Osteocyte (in vitro differentiated cells): Measurements from ENCODE around the gene RAD21L1. TPM values are rescaled to one million over a fixed set of nuclear protein-coding genes. Genes with fewer than 3 reads are reported as not detected.

Source experiments
- DNase-seq: peaks from one replicate; pipeline ENCODE4 v3.0.0; 2021; ENCODE audit warnings: mixed read lengths; ENCODE audit not compliant: unreplicated experiment; ENCODE audit errors: extremely low spot score
- H3K27ac Mint-ChIP-seq: one replicate; pipeline ENCODE4 v1.8.0; 2021; ENCODE audit warnings: mild to moderate bottlenecking, mixed read lengths; ENCODE audit not compliant: unreplicated experiment
- H3K27me3 Mint-ChIP-seq: one replicate; pipeline ENCODE4 v1.8.0; 2021; ENCODE audit warnings: mixed read lengths; ENCODE audit not compliant: unreplicated experiment
- H3K36me3 Mint-ChIP-seq: one replicate; pipeline ENCODE4 v1.8.0; 2021; ENCODE audit warnings: mixed read lengths; ENCODE audit not compliant: unreplicated experiment
- H3K4me1 Mint-ChIP-seq: one replicate; pipeline ENCODE4 v1.8.0; 2021; ENCODE audit warnings: mixed read lengths; ENCODE audit not compliant: unreplicated experiment
- H3K4me3 Mint-ChIP-seq: one replicate; pipeline ENCODE4 v1.8.0; 2021; ENCODE audit warnings: mild to moderate bottlenecking, moderate library complexity, mixed read lengths; ENCODE audit not compliant: unreplicated experiment
- H3K9me3 Mint-ChIP-seq: one replicate; pipeline ENCODE4 v1.8.0; 2021; ENCODE audit warnings: mixed read lengths; ENCODE audit not compliant: unreplicated experiment
- total RNA-seq: library from RNA; stranded (reverse); gene quantifications from 2 replicates; pipeline ENCODE4 v1.2.1, GENCODE V29; 2021
- TF ChIP-seq, protein P1 (sequence below): fragments of 200-600 bp; sonication (generic); IDR thresholded peaks from 2 replicates; pipeline ENCODE4 v1.5.0; 2021; ENCODE audit warnings: antibody characterized with exemption, mild to moderate bottlenecking, moderate library complexity

Gene RAD21L1
- total RNA-seq, 1 donor from 2014 or later, result not detected

DNA sequence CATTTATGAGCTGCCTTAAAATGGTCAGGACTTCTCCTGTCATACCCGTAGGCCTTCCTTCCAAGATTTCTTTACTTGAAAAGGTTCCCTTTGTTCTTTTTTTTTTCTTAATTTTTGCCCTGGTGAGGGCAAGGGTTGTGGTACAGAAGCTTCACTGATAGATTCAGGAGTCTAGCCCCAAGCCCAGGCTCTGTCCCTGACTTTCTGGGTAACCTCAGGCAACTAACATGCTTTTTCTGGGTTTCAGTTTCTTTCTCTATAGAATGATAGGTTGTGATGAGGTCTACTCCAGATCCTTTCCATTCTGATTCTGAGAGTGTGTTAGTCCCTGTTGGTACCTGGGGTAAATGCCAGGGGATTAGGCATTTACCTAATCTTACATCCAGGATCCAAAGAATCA, 61.5 kb downstream of the RAD21L1 start:
- no peaks in the 10 kb centered on the region for H3K36me3 Mint-ChIP-seq
- no peak overlapping the region for H3K4me3 Mint-ChIP-seq
- H3K9me3 Mint-ChIP-seq, result no peaks in the 10 kb centered on the region
- H3K4me1 Mint-ChIP-seq, result peaks cover 2% of the 10 kb centered on the region
- no peak for DNase-seq
- no peaks in the 10 kb centered on the region for H3K27me3 Mint-ChIP-seq
- TF ChIP-seq, protein P1, sequence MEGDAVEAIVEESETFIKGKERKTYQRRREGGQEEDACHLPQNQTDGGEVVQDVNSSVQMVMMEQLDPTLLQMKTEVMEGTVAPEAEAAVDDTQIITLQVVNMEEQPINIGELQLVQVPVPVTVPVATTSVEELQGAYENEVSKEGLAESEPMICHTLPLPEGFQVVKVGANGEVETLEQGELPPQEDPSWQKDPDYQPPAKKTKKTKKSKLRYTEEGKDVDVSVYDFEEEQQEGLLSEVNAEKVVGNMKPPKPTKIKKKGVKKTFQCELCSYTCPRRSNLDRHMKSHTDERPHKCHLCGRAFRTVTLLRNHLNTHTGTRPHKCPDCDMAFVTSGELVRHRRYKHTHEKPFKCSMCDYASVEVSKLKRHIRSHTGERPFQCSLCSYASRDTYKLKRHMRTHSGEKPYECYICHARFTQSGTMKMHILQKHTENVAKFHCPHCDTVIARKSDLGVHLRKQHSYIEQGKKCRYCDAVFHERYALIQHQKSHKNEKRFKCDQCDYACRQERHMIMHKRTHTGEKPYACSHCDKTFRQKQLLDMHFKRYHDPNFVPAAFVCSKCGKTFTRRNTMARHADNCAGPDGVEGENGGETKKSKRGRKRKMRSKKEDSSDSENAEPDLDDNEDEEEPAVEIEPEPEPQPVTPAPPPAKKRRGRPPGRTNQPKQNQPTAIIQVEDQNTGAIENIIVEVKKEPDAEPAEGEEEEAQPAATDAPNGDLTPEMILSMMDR, result no peak
- no peak overlapping the region for H3K27ac Mint-ChIP-seq

DNA sequence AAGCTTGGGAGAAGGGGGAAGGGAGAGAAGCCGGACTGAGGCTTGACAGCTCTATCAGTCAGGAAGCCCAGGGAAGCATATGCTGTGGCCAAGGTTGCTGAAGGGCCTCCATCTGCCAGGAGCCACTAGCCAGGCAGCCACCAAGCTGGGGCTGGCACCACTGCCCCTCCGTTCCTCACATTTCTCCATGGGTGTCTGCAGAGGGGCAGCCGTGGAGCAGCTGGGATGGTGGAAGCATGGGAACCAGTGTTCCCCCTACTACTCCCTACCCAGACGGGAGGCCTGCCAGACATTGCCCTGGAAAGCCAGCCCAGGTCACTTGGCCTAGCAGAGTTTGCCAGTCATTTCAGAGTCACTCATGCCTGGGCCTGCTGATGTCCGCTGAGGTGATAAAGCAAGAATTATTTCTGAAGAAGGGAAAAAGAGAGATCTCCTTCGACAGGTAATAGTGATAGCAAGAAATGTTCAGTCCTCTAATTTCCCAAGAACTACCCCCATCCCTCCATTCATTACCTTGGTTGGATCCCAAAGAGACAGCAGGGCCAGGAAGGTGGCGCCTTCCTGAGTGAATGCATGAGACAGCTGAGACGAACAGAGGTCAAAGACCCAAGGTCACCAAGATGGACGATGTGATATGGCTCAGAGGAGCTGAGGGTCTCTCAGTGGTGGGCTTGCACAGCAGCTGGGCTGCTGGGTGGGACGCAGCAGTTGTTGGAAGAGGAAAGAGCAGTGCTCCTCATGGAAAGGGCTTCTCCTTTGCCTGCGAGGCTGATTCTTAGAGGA, 62.1 kb downstream of the RAD21L1 start:
- Mint-ChIP-seq H3K9me3 (no peaks in the 10 kb centered on the region), H3K4me1 (peaks cover 2% of the 10 kb centered on the region), H3K27ac (no peak overlapping the region), H3K27me3 (no peaks in the 10 kb centered on the region), H3K4me3 (no peak overlapping the region), H3K36me3 (no peaks in the 10 kb centered on the region)
- TF ChIP-seq, protein P1, result no peak
- no peak for DNase-seq

GRCh38 chr20:1291191-1291741, 65.4 kb downstream of the RAD21L1 start:
- TF ChIP-seq, protein P1, result no peak
- Mint-ChIP-seq H3K36me3 (no peaks in the 10 kb centered on the region), H3K27ac (no peak overlapping the region), H3K27me3 (no peaks in the 10 kb centered on the region), H3K4me1 (peaks cover 2% of the 10 kb centered on the region), H3K9me3 (no peaks in the 10 kb centered on the region), H3K4me3 (no peak overlapping the region)
- no peak for DNase-seq

DNA sequence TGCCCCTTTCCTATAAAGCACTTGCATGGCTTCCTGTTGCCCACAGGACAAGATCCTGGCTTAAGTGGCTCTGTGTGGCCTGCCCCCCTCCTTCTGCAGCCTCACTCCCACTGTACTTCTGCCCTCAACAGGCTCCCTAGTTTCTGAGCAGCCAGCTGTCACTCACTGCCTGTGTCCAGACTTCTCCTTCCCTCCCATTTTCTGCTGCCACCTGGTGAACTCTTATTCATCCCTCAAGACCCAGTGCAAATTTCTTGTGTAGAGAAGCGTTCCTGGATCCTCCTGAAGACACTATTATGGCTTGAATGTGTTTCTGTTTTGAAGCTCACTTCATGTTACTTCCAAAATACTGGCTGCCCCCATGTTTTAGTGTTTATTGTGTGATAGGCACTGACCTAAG, 66.8 kb downstream of the RAD21L1 start:
- no peaks in the 10 kb centered on the region for H3K27me3 Mint-ChIP-seq
- DNase-seq, result no peak
- no peaks in the 10 kb centered on the region for H3K36me3 Mint-ChIP-seq
- TF ChIP-seq, protein P1, result no peak
- H3K9me3 Mint-ChIP-seq, result no peaks in the 10 kb centered on the region
- no peak overlapping the region for H3K4me3 Mint-ChIP-seq
- no peak overlapping the region for H3K27ac Mint-ChIP-seq
- H3K4me1 Mint-ChIP-seq, result peaks cover 2% of the 10 kb centered on the region

DNA sequence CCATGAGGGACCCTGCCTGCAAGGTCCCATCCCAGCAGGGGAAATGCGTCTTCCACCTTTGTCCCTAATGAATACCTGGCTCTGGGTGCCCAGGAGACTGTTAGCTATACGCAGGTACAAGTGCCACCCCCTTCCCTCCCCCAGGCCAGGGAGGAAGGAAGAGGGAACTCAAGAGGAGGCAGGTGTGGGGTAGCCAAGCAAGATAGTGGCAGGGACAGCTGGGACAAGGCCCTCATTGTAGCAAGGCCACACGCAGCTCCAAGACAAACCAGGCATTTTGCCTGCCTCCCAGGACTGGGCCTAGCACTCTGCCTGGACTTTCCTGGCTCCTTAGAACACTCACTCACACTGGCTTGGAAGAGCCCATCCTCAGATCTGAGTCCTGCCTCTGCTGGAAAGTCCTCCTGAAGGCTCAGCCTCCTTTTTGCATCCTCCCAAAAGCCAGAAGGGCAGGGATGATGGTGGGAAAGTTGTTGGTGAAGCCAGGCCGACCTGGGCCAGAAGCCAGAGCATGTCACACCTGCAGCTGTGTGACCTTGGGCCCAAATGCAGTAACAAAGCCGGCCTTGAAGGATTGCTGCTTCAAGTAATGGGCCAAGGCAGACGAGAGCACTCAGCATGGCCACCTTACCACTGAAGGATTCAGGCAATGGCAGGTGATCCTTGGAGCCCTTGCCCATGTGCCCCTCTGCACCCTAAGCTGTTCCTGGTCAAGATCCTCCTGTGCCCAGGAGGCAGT, 68.0 kb downstream of the RAD21L1 start:
- peaks cover under 1% of the 10 kb centered on the region for H3K36me3 Mint-ChIP-seq
- H3K27ac Mint-ChIP-seq, result no peak overlapping the region
- no peak for DNase-seq
- TF ChIP-seq, protein P1, result no peak
- no peak overlapping the region for H3K4me3 Mint-ChIP-seq
- no peaks in the 10 kb centered on the region for H3K27me3 Mint-ChIP-seq
- no peaks in the 10 kb centered on the region for H3K9me3 Mint-ChIP-seq
- peaks cover 2% of the 10 kb centered on the region for H3K4me1 Mint-ChIP-seq
